HG02571 (cell line): ENCODE results near the gene SEPTIN6.

Source experiments
- ATAC-seq: cut with Tn5 transposase; IDR thresholded peaks from one replicate; pipeline ENCODE4 v1.9.1; 2021; ENCODE audit warnings: mild to moderate bottlenecking, moderate library complexity; ENCODE audit not compliant: unreplicated experiment

SEPTIN6 gene

GRCh38 chrX:119693040-119693995, at the start of gene SEPTIN6:
TSS of gene SEPTIN6 (minus strand) at chrX:119693168. CDS start at chrX:119693105, 63 bp downstream.
- ATAC-seq, result peak; percentile 53

DNA sequence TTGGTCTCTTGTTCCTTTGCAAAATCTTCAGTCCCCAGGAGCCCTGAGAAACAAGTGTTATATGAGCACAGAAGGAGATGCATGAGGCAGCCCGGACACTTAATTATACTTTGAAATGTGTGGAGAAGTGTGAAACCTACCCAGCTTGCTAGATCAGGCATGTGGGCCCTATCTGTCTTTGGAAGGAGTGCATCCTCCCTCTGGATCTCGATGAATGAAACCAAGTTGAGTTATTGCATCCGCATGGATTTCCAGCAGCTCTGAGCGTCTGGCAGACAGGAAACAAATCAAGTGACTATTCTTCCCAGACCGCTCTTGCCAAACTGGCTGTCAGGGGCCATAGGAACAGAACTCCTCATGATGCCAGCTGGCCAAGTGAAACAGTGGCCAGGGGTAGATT, 45.8 kb upstream of the SEPTIN6 start:
- no peak for ATAC-seq

GRCh38 chrX:119736206-119736764, 43.3 kb upstream of the SEPTIN6 start:
- ATAC-seq, result no peak

DNA sequence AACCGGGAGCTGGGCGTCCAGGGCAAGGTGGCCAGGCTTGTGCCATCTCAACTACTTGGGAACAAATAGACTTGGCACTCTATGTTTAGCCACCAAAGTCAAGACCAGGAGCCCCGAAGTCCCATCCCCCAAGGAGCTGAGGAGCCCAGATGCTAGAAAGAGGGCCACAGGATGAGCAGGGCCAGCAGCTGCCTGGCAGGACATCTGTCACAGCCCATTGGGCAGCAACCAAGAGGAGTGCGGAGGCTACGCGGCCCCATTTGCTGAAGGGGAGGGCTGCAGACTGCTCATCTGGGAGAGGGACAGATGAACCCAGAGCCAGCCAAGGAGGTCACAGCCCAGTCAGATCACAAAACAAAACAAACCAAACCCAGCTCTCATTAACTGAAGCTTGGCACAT, 42.5 kb upstream of the SEPTIN6 start:
- no peak for ATAC-seq

GRCh38 chrX:119734897-119735339, 42.0 kb upstream of the SEPTIN6 start:
- no peak for ATAC-seq

DNA sequence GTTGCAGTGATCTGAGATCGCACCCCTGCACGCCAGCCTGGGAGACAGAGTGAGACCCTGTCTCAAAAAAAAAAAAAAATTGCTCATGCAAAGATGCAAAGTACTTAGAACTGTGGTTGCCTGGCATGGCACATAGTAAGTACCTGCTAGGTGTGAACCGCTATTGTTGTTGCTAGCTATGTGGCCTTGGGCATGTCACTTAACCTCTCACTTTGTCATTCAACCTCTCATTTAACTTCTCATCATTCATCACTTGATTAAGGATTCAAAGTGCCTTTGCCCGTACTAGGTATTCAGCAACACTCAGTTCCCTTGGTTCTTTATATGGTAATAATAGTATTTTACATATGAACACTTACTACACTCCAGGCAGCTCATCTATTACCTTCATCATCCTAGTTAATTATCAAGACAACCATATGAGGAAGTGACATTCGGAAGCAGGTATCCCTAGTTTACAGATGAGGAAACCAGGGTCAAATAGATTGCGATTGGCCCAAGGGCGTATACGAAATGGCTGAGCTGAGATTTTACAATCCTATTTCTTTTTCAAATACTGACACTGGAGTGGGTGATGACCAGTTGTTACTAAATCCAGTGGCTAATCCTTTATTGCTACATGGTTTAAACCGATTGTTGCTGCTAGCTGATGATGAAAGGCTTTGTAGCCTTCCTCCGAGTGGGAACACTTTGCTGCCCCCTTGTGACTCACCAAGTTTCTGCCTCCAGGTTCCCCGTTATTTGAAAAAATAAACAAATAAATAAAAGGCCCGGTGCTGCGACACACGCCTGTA, 36.6 kb upstream of the SEPTIN6 start:
- ATAC-seq, result no peak

- ATAC-seq, result no peak
These were observed 35.5 kb upstream of the SEPTIN6 start for GRCh38 chrX:119728487-119728886.

DNA sequence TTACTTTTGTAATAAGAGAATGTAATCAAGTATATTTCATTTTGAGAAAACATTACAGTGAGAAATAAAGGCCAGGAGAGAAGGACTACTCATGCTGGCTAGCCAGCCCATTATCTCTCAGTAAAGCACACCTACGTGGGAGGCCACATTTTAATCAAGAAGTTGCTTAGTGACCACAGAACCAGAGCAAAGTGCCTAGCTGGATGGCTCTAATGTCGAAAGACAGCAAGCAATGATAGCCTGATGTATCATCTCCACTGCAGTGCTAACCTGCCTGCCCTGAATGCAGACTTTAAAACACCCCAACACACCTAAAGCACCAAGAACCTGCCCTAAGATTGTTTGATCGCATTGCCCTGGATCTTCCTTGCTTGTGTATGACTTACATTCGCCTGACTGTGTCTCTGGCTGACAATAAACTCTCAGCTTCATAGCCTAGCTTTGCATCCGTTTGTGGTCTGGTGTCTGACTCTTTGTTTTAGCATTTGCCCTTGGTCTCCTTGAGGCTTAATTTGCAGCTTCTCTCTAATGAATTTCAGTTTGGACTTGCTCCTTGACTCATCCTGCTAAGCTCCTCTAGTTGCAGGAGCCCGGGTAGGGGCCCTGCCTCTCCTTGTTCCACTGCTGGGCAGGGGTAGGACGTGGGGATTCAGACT, 34.1 kb upstream of the SEPTIN6 start:
- ATAC-seq, result no peak

GRCh38 chrX:119721926-119722325, 29.0 kb upstream of the SEPTIN6 start:
- no peak for ATAC-seq

DNA sequence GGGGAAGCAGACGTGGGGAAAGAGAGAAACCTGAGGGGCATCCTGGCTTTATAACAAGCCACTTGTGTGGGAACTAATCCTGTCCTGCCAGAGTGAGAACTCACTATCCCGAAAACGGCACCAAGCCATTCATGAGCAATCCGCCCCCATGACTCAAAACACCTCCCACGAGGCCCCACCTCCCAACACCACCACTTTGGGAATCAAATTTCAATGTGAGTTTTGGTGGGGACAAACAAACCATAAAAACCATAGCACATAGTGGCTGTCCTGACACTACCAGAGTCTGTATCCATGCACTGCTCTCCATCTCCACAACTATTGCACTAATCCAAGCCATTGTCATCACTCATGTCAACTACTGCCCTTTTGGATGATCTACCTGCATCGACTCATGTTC, 28.5 kb upstream of the SEPTIN6 start:
- no peak for ATAC-seq

- no peak for ATAC-seq
These were observed 16.7 kb upstream of the SEPTIN6 start for GRCh38 chrX:119709630-119710029.

- no peak for ATAC-seq
These were observed 16.0 kb upstream of the SEPTIN6 start for GRCh38 chrX:119708936-119709335.

- ATAC-seq, result no peak
These were observed 13.6 kb upstream of the SEPTIN6 start for GRCh38 chrX:119706616-119707015.

DNA sequence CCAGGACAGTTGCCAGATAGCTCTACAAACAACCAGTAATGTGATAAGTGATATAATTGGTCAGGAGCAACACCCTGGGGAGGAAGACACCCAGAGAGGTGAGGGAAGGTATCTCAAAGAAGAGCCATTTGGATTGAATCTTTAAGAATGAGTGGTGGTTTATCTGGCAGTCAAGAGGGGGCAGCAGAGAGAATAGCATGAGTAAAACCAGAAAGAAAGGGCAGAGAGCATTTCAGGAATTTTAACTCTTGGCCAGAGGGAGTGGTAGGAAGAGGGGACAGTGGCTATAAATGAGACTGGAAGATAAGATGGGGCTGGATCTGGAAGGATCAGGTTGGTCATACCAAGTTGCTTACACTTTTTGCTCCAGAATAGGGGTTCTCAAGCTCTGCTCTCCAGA, 5.9 kb upstream of the SEPTIN6 start:
- ATAC-seq, result no peak

GRCh38 chrX:119696251-119696890, 3.4 kb upstream of the SEPTIN6 start:
- no peak for ATAC-seq

DNA sequence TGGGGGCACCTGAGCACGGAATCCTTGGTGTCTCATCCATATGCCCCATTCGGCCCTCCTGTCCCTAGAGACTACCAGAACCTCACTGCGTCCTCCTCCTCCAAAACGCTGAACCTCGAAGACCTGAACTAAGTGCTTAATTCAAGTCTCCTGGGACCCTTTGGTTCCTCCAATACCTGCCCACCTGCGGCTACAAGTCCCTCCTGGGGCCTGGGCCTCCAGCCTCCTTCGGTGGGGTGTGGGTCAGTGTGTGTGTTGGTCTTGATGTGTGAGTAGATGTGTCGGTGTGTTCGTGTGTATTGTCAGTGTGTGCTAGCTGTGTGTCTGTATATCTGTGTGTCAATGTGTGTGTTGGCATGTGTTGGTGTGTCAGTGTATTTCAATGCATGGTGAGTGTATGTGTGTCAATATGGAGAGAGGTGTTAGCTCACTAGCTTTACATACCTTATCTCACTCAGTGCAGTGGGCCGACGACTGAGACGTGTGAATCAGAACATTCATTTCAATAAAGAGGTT, 2.6 kb upstream of the SEPTIN6 start:
- ATAC-seq, result no peak

DNA sequence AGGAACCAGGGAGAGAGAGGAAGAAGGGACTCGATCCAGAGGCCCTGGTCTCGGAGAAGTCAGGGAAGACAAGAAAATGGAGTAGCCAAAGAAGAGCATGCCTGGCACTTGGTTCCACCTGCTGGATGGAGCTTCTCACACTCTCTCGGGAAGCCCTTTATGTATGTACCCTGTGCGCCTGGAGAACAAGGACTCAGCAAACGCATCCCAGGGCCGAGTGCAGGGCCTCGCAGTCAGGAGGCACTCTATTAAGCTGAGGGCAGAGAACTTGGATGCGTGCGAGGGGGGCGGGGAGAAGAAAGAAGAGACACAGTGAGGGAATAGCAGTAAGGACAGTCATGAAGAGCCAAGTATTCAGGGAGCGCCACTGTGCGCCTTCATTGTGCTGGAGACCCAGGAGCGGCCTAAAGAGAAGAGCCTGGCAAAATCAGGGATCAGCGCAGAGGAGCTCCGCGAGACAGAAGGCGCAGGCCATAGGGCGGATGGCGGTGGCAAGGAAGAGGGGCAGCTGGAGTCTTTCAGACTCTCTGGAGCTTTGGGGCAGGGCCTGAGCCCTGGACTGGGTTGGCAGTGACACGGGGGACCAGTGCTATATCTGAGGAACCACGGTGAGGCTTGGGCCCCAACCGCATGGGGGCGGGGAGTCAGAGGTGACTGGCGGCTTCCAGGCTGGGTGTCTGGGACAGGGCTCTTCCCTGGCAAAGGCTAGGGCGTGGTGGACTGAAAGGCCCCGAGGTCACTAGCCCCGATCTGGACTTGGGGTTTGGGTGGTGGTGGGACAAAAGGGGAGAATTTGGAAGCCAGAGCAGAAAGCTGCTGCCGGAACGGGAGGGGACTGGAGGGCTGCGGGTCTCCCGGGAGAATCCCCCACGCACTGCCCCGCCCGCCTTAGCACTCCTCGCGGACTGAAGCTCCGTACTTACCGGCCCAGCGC, 1.9 kb upstream of the SEPTIN6 start:
- ATAC-seq, result no peak

GRCh38 chrX:119693996-119694451, 1.1 kb upstream of the SEPTIN6 start:
- no peak for ATAC-seq
